GM21381 (cell line): ENCODE results near the gene CBFB.
"Not testable (repeated sequence)": the region's sequence is repeated elsewhere in the genome, so short reads cannot be mapped to it uniquely, and the experiment has no call there.

Experiments
- ATAC-seq: cut with Tn5 transposase; IDR thresholded peaks from one replicate; pipeline ENCODE4 v1.9.1; 2021; ENCODE audit warnings: mild to moderate bottlenecking, moderate library complexity; ENCODE audit not compliant: unreplicated experiment

CBFB gene

GRCh38 chr16:67028696-67029253, at the start of gene CBFB:
CBFB (plus strand) TSS chr16:67029149; CDS start chr16:67029408, 259 bp downstream.
- ATAC-seq: peak; percentile 76

GRCh38 chr16:66983033-66983432, 45.9 kb upstream of the CBFB start:
- no peak for ATAC-seq

GRCh38 chr16:66984892-66985311, 44.0 kb upstream of the CBFB start:
- no peak for ATAC-seq

- no peak for ATAC-seq
These were observed 42.4 kb upstream of the CBFB start for GRCh38 chr16:66986559-66986958.

GRCh38 chr16:66988197-66988788, 40.7 kb upstream of the CBFB start, which contains the start of gene CES4A:
CES4A (plus strand) TSS chr16:66988589; CDS start chr16:66988773, 184 bp downstream.
- no peak for ATAC-seq

GRCh38 chr16:66991545-66992077, 37.3 kb upstream of the CBFB start:
- ATAC-seq: no peak

- ATAC-seq: not testable (repeated sequence)
These were observed 35.4 kb upstream of the CBFB start for GRCh38 chr16:66993558-66993957.

- ATAC-seq: no peak
These were observed 32.5 kb upstream of the CBFB start for GRCh38 chr16:66996324-66996982.

GRCh38 chr16:66996983-66997358, 32.0 kb upstream of the CBFB start:
- ATAC-seq: no peak

- ATAC-seq: no peak
These were observed 28.3 kb upstream of the CBFB start for GRCh38 chr16:67000384-67001351.

GRCh38 chr16:67001726-67002125, 27.2 kb upstream of the CBFB start:
- ATAC-seq: no peak

- no peak for ATAC-seq
These were observed 21.9 kb upstream of the CBFB start for GRCh38 chr16:67006930-67007658.

- ATAC-seq: no peak
These were observed 19.8 kb upstream of the CBFB start for GRCh38 chr16:67009158-67009557.

- ATAC-seq: no peak
These were observed 17.7 kb upstream of the CBFB start for GRCh38 chr16:67011274-67011673.

- no peak for ATAC-seq
These were observed 15.6 kb upstream of the CBFB start for GRCh38 chr16:67013233-67013822.

- no peak for ATAC-seq
These were observed 14.9 kb upstream of the CBFB start for GRCh38 chr16:67013823-67014633.

- no peak for ATAC-seq
These were observed 14.2 kb upstream of the CBFB start for GRCh38 chr16:67014634-67015312.

GRCh38 chr16:67015313-67015731, 13.6 kb upstream of the CBFB start:
- no peak for ATAC-seq
